GM19452 (cell line): ENCODE data around the gene HMCN1.
"Not testable (repeated sequence)": the region's sequence is repeated elsewhere in the genome, so short reads cannot be mapped to it uniquely, and the experiment has no call there.

ENCODE experiments used
- ATAC-seq: cut with Tn5 transposase; IDR thresholded peaks from one replicate; pipeline ENCODE4 v1.9.1; 2021; ENCODE audit not compliant: unreplicated experiment

The HMCN1 gene

DNA sequence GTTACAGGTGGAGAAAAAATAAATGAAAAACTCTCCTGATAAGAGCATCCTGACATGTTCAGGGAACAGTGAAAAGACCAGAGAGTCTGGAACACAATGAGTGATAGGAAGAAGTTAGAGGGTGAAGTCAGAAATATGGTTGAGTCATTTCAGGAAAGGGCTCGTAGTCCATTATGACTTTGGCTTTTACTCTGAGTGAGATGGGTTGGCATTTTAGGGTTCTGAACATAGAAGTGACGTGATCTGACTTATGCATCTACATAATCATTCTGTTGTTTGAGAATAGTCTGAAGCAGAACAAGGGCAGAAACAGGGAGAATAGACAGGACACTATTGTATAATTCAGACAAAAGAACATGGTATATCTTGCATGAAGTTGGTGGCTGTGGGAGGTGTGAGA lies 5.8 kb downstream of the HMCN1 start:
- peak; percentile 56 for ATAC-seq

DNA sequence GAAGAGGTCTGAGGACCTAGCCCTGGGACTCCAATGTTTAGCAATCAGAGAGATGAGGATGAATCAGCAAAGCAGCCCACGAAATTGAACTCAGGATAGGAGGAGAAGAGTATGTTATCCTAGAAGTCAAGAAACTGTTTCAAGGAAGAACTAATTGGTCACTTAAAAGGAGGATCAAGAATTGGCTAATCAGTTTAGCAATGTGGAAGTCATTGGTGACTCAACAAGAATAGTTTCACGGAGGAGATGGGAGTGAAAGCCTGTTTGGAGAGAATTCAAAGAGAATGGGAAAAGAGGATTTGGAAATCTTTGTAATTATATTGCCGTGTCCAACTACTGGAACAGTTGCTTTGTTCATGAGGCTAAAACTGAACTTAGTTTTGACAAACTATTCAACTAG lies 7.4 kb downstream of the HMCN1 start:
- no peak for ATAC-seq

DNA sequence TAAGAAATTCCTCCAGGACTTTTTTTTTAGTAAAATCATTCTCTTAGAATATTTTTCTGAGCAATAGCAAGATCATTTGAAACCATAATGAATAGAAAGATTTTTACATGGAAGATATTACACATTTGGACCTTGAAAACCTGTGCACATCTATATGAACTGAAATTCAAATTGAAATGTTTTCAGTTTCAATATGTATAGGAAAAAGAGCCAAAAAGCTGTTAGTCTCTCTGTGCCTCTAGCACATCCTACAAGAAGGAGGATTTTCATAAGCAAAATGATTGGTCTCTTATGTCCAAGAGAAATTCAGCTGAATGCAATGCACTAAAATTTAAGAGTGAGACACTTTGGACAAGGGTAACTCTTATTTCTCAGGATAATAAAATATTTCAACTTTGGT lies 8.2 kb downstream of the HMCN1 start:
- no peak for ATAC-seq

DNA sequence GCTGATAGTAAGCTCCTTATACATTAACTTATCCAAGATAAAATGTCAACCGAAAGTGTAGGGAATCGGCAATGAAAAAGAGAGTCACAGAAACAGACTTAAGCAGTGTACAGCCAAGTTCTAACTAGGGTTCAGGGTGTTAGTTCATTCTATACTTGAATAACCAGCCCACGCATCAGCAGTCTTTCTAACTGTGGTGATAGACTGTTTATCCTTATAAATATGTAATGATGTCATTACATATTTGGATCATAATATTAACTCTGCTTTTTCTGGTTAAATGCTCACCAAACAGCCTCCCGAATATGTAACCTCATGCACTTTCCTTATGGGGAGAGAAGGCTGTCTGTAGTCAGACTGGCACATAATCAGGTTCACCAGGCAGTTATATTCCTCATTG lies 11.0 kb downstream of the HMCN1 start:
- no peak for ATAC-seq

DNA sequence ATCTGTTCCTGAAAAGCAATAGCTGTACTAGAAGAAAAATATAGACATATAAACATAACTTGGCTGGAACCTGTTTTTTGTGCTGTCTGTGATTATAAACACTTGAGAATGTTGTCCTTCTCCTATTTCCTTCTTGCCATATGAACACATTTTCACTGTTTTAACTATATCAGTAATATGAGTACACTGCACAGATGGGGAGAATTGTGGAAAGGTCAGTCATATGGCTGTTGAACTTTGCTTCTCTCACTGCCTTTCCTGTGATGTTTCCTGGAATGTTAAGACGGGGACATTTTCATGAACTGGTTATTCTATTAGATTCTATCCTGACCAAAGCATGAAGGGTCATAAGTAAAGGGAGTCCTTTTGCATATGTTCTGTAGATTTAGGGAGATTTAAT lies 24.9 kb downstream of the HMCN1 start:
- ATAC-seq = no peak

DNA sequence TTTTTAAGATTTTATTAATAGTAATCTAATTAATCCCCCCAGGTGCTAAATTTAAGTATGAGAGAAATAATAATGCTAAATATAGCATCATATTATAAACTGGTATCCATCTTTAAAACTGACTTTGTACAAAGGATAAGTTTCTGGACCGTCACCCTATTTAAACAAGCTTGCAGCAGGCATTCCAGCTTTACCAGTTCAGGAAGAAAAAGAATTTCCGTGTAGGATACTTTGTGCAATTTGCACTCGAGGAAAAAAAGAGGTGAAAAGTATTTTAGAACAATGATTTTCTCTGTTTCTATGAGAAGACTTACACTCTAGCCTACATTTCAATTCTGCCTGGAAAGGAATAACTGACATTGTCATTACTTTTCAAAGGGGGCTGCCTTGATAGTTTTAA lies 27.6 kb downstream of the HMCN1 start:
- no peak for ATAC-seq

DNA sequence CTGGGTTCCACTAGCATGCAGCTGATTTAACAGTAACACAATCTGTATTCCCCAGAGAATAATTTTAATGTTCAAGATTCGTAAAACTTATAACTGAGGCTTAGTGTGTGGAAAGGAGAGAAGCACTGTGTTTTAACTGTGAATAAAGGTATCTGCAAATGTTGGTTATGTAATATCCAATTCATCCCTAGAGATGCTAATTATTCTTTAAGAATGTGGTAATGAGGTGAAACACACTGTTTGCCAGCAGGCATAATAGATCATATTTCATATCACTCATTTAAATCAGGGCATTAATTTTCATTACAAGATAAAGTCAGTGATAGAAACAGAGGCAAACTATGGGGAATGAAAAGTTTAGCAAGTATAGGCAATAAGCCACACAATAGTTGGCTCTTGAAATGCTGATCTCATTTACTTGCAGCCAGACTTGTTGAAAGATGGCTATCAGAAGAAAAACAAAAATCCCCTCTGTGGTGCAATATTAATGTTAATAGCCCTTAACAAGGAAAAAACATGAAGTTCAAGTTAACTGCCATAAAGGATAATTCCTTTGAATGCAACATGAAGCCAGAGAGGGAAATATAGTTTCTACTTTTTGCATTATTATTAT lies 33.4 kb downstream of the HMCN1 start:
- no peak for ATAC-seq

DNA sequence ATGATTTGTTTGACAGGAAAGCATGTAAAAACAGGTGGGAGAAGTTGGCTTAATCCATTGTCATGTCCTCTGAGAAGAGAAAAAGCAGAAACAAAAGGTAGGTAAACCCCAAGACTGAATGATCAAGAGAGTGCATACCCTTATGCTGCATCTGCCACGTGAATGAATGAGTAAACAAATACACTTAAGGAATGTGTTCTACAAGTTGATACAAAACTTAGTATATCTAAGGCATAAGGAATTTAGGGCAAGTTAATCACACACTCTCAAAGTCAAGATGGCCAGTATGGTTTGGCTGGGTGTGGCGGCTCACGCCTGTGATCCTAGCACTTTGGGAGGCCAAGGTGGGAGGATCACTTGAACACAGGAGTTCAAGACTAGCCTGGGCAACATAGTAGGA lies 34.2 kb downstream of the HMCN1 start:
- no peak for ATAC-seq

DNA sequence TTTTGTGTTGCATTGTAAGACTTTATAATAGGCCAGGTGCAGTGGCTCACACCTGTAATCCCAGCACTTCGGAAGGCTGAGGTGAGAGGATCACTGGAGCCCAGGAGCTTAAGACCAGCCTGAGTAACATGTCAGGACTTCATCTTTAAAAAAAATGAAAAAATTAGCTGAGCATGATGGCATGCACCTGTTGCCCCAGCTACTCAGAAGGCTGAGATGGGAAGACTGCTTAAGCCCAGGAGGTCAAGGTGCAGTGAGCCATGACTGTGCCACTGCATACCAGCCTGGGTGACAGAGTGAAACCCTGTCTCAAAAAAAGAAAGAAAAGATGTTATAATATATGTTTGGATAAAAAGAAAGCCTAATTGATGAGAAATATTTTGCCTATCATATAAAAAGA lies 34.9 kb downstream of the HMCN1 start:
- ATAC-seq = no peak

DNA sequence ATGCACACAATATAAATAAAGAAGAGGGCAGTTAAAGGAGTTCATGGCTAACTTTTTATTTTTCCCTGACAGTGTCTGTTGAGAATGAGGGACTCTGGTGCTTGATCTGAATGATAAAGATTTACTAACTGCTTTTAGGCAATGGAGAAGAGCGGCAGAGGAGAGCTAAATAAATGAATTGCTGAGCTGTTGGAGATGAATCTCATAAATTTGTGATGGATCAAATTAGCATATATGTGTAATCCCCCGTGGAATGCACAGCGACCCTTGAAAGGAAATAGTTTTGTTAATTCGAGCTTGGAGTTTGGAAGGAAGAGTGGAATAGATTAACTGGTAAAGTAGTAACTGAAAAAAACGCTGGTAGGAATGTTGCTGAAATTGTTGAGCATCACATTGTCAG lies 40.2 kb downstream of the HMCN1 start:
- no peak for ATAC-seq

DNA sequence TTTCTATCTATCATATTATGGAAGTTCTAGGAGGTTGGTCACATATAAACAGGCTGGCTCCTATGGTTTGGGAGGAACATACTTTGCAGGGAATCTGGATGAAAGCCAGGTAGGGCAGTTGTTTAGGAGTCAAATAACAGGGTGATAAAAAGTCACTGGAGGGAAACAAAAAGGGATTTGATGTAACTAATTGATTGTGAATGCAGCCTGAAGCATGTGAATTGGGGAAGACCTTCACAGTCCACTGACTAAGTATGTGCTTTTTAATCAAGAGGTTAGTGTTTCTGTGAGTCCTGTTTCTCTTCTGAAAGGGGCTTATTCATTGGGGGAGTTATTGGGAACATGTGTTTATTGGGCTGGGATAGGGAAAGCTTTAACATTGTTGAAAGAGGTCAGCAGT lies 41.3 kb downstream of the HMCN1 start:
- no peak for ATAC-seq

DNA sequence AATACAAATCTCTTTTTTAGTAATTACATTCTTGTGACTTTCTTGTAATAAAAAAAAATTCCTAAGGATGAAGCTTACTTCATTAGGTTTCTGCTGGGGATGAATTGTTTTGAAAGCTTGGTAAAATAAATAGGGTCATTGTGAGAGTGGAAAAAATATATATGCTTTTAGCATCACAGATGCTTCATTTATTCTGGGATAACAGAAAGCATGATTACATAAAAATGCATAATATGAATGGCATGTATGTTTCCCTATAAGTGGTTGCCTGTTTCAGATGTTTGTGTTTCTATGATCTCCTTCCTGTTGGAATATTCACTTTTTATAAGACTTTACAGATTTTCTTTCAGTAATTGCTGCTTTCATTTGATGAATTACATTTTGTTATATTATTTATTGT lies 42.3 kb downstream of the HMCN1 start:
- no peak for ATAC-seq

DNA sequence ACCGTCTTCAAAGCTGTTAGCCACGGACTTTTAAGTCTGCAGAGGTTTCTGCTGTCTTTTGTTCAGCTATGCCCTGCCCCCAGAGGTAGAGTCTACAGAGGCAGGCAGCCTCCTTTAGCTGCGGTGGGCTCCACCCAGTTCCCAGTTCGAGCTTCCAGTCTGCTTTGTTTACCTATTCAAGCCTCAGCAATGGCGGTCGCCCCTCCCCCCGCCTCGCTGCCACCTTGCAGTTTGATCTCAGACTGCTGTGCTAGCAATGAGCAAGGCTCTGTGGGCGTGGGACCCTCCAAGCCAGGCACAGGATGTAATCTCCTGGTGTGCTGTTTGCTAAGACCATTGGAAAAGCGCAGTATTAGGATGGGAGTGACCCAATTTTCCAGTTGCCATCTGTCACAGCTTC lies 49.7 kb downstream of the HMCN1 start:
- not testable (repeated sequence) for ATAC-seq

DNA sequence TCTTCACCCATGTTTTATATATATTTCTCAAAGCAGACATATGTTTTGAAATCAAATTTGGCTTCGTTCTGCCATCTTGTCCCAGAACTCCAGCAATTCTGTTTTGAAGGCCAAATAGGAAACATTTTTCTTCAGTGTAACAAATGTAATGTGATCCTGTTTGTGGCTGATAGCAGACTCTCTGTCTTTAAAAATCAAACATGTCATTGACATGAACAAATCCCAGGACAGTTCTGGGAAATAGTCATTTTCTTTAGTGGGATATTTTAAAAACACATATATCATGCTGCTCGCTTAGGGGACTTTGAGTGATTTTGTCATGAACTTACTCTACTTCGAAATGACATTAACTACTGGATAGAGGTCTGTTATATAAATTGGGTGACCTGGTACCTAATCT lies 51.4 kb downstream of the HMCN1 start:
- ATAC-seq = no peak

DNA sequence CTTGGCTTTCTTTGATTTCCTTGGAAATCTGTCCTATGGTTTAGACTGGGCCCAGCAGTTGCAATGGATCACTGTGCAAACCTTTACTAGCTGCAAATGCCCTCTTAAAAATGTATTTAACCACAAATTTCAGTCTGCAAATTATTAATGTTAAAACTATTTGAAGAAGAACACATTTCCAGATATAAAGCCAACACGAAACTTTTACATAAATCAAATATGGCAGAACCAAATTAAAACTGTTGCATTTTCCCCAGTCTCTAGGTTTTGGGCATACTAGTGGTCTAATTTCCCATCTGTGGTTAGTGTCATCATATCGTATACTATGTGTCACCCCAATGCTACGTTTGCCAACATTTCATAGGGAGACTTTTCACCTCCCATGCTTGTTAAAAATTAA lies 52.3 kb downstream of the HMCN1 start:
- no peak for ATAC-seq

DNA sequence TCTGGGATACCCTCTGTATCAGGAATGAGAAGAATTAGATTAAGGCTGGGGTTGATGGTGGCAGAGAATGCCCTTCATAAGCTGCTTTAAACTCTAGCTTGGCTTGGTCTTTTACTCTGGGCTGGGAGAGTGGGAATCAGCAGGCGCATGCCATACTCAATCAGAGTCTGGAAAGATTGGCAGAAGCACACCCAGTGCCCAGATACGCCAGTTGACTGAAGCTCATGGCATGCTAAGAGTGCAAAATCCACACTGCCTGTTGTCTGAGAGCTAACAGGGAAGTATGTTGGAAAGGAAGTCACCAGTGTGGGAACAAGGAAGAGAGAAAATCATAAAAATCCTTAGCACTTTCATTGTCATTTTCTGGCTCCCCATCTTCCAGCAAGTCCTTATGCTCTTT lies 53.0 kb downstream of the HMCN1 start:
- no peak for ATAC-seq

DNA sequence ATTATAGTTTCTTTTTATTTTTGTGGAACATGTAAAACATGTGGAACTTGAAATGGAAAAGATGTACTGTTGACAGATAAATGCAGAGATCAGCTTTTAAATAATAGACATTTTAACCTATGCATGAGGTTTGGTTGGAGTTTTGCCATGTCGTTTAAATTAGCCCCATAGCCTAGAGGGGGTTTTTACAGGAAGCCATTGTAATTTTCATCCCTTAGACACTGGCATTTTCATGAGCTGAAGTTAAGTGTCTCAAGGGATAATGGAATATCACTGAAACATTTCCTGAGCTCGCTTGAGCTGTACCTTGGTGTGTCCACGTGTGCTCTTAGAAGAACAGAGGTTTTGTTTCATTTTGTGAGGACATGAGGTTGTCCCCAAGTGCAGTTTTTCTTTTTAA lies 54.2 kb downstream of the HMCN1 start:
- ATAC-seq = no peak

DNA sequence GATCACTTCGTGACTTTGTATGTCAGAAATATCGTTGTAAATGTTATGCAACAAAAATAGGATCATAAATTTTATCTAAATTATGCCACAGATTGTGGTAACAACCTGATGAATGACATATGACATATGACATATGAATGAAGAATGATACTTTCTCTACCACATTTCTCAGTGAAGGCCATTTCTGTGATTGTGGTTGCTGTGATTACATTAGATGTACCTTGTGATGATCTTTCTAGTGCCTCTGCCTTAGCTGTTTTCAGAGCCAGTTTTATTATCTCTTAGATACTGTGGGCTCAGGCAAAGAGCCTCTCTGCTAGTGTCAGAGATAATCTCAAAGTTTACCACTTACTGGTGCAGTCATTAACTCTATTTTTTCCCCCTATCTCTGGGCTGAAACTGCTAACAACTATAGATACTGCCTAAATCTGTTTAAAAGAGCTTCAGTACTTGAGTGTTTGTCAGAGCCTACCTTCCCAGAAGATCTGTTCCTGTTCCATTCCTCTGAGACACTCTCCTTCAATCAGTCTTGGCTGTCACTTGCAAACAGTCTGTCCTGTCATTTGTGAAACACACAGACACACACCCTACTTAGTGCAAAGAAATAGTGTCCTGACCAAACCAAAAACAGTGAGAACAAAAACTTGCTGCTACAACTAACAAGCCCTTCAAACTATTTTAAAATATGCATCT lies 55.5 kb downstream of the HMCN1 start:
- ATAC-seq = no peak

DNA sequence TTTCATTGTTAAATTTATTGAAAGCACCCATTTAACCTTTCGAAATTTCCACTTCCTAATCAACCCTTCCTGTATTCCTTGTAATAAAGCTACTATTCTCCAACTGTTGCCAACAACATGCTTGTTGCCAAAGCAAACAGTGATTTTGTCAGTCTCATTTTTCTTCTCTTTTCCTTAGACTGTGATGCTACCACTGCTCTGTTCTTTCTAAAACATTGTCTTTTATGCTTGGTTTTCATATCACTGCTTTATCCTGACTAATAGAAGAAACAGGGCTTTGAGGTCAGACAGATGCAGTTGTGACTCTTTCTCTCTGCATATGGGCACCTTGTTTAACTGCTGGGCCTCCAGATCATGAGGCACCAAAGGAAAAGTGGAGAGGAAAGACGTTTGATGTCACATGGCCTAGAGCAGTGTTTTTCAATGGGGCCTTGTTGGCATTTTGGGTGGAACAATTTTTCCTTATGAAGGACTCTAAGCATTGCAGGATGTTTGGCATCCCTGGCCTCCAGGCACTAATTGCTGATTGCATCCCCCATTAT lies 56.1 kb downstream of the HMCN1 start:
- ATAC-seq = no peak

DNA sequence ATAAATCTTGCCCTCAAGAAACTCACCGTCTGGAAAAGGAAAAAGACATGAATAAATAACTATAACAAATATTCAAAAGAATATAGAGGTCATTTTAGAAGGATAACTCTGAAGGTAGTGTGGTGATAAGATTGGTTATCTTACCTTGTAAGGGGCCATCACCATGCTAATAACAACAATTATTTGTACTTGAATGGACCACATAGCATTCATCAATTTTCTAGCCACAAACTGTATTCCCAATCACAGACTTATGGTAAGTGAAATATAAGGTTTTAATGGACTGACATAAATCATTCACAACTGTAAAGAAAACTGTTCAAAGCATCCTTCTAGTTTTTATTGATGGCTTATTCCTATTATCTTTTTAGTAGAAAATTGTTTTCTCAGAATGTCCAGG lies 57.8 kb downstream of the HMCN1 start:
- no peak for ATAC-seq

DNA sequence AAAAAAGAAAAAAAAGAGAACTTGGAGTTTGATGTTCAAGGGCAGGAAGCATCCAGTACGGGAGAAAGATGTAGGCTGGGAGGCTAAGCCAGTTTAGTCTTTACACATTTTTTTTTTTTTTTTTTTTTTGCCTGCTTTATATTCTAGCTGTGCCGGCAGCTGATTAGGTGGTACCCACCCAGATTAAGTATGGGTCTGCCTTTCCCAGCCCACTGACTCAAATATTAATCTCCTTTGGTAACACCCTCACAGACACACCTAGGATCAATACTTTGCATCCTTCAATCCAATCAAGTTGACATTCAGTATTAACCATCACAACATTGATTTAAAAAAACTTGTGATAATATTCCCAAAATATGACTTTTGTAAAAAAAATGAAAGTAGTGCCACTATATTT lies 60.3 kb downstream of the HMCN1 start:
- ATAC-seq = not testable (repeated sequence)

DNA sequence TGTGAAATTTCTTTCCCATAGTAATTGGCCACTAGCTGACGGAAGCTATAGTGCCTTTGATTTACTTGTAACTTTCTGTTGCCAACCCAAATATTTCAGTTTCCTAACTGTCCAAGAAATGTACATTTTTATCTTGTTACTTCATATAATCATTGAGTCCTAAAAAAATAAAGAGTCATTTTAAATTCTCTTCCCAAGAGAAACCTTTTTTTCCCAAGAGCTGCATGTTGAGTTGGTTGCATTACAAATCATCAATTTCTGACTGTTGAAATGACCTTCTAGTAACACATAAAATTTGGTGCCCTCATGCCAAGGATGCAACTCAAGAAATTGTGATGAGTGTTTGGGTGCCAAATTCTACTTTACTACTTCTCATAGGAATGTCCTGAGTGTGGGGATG lies 61.0 kb downstream of the HMCN1 start:
- no peak for ATAC-seq

DNA sequence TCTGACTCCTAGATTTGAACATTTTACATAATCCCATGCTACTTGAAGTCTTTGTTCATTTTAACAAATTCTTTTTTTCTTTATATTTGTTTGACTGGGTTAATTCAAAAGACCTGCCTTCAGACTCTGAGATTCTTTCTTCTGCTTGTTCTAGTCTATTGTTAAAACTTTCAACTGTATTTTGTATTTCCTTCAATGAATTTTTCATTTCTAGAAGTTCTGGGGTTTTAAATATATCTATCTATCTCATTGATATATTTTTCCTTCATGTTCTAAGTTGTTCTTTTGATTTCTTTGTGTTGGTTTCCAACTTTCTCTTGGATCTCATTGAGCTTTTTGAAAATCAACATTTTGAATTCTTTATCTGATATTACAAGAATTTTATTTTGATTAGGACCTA lies 64.3 kb downstream of the HMCN1 start:
- no peak for ATAC-seq
